Limb (tissue), 2 donors: ENCODE measurements around the gene SPOCK1.

Experiments used
- DNase-seq, 2 donors: peaks; one replicate each; pipeline ENCODE4 v3.0.0-alpha.2; 2016; ENCODE audit errors: extremely low spot score in 2 of 2

SPOCK1 gene

DNA sequence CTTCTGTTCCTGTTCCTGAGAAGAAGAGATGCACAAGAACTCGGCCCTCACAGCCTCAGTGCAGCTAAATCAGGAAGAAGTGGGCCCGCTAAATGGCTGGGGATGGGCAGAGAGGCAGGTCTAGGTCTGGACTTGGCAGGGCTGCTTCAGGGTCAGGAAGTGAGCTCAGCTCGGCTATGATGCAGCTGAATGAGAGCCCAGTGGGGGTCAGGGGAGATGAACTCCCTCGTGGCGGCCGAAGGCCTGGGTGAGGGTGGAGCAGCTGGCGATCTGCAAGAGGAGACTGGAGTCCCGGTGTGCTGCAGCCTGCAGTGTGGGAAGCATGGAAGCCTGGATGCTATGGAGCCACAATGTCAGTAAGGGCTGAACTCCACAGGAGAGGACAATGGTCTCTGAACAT is 466.2 kb downstream of the SPOCK1 start:
- DNase-seq: no peak

DNA sequence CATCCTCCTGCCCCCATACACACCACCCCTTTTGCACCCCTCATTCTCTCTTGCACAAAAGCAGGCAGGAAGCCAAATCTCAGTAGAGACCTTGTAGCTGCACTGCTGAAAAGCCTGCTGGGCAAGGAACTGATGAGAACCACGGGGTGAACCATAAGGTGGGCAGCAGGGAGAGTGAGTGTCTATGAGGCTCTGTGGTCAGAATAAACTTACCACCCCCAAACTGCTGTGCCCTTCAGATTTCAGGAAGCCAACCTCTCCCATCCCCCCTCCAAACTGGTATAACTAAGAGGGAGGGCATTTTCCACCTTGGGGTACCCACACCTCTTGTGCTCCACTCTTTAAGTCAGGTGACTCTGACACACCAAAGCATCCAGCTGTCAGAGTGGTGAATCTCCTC is 471.4 kb downstream of the SPOCK1 start:
- DNase-seq: no peak

DNA sequence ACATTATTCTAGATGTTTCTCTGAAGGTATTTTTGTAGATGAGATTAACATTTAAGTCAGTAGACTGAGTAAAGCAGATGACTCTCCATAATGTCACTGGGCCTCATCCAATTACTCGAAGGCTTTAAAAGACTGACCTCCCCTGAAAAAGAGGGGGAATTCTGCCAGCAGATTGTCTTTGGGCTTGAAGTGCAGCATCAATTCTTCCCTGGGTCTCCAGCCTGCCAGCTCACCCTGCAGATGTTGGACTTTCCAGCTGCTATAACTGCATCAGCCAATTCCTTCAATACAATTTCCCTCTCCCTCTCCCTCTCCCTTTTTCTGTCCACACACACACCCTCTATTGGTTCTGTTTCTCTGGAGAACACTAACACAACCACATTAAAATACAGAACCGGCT is 472.8 kb downstream of the SPOCK1 start:
- DNase-seq: no peak

DNA sequence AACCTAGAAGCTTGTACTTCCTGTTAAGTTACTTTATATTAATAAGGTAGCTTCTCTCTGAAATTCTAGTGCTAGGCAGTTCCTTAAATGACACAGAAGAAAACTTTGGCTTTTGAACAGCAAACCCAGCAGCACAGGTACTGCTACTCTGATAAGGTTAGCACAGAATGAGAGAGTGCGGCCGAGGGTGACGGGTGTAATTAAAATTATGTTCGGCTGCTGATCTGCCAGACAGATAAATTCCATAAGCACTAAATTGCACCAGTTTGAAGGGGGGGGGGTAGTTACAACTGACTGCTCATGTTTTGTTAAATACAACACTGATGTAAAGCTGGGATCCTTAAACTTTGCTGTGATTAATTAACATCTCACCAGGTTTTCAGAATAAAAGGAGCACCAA is 475.1 kb downstream of the SPOCK1 start:
- DNase-seq: no peak

DNA sequence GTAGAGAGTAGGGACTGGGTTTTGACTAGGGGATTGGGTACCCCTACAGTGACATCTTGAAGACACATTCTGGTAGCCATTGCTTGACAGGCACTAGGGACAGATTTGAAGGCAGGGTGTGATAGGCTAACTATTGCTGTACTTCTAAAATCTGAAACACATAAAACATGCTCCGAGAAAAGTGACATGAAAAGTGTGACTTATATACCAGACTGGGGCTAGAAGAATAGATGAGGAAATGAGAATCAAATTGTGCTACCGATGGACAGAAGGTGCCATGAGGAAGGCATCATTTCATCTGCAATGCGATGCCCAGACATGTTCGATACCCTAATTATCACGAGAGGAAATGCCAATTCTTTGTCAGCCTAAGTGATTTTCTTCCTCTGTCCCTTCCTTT is 475.8 kb downstream of the SPOCK1 start:
- no peak for DNase-seq

DNA sequence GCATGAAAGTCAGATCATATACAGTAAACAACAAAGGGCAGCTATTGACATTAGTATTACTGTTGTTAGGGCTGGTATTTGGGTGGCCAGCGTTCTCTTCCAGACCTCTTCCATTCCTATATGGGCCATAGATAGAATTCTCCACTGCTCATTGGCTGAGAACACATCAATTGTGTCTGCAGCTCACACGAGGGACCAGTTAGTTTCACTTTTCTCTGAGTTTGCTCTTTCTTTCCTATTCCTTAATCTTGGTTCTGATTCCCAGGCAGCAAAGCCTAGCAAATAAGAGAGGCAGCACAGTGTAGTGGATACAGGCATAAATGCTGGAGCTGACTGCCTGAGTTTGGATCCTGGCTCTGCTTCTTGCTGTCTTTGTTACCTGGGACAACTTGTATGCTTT is 476.4 kb downstream of the SPOCK1 start:
- no peak for DNase-seq

DNA sequence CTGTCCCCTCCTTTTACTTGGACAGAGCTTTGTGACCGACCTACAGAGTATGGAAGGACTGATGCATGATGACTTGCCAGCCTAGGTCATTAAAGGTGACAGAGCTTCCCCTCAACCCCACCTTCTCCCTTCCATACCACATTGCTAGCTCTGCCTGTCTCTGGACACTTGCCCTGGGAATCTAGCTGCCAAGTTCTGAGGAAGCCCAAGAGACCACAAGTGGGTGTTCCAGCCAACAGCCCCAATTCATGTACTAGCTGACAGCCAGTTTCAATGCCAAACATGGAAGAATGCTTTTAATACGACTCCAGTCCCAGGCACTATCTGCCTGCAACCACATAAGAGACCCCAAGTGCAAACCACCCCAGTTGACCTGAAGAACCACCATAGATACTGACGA is 477.1 kb downstream of the SPOCK1 start:
- DNase-seq: no peak

DNA sequence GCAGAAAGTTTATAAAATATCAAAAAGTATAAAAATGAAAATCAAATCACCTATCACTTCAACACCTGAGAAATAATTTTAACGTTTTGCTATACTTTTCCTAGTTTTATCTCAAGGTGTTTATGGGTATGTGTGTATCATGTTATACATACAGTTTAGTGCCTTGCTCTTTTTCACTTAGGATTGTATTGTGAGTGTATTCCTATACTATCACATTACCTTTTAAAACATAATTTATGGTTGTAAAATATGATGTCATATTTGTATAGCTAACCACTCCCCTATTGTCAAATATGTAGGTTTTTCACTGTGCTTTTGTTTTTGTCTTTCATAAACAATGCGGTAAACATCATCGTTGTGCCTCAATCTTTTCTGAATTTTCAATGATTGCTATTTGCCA is 479.9 kb downstream of the SPOCK1 start:
- no peak for DNase-seq

DNA sequence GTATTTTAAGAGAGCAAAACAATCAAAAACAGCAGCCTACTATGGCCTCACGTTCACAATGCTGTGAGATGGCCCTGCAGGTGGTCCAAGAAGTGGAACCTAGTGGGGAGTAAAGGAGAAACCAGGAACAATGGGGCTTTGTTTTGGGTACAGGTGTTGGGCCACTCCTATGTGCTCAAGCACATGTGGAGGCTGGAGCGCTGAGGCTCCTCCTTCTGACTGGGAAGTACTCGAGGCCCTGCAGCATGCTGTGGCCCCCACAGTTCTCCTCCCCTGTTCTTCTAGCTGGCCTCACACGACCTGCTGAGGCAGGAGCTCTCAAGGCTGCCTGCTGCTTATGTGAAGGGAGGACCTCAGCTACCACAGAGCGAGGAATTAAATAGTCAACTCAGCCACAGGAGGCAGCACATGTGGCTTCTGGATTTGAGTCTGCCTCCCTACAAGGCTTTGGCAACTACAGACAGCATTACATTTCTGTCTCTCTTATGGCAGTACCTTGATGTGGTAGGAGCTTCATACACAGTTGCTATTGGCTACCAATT is 482.3 kb downstream of the SPOCK1 start:
- DNase-seq: no peak

DNA sequence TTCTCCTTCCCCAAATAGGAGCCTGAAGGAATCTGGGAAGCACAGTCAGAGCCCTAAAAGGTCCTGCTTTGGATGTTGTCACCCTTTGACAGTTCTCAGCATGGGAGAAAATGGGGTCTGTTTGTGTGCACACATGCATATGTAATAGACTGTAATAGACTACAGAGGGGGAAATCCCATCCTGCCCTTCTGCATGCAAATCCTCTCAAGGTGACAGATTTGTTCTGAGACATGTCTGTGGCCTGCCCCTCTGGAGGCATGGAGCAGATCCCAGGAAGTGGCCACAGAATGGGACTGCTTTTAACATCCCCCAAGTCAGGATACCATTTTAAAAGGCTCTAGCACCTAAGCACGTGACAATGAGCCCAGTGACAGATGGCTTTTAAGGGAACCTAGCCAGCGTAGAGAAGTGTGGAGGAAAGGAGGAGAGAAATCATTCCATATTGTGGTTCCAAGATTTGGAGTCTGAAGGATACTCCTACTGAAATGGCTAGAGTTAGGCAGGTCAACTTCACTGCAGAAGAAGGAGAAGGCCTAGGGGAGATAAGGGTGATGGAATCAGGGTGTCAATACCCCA is 483.5 kb downstream of the SPOCK1 start:
- DNase-seq: no peak

DNA sequence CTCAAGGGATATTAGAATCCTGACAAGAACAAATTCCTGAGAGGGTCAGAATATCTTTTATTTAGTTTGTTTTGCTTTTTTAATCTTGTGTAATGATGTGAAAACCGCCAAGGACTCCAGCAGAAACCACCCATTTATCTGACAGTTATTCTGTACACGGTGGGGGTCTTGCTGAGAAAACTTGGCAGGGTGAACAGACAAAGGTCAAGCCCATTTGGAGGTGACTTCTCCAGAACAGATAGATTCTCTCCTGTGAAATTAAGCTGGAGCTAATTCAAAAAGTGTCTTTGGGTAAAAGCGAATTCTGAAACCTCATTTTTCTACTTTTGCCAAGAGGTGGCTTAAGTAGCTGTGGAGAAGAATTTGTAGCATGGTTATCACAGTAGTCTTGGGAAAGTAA is 484.4 kb downstream of the SPOCK1 start:
- no peak for DNase-seq

DNA sequence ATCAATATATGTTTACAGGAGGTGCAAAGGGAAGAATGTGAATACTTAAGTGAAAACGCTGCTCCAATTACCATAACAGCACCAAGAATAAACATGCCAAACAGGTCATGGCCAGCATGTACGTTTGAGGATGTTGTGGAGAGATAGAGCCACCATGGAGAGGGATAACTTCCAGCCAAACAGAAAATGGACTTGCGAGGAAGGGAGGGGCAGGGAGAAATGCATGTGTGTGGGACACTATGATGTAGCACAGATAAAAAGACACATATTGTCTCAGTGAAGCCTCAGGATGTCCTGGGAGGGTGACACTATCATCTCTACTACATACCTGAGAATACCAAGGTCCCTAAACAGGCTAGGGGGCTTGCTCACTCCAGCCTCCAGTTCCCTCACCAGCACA is 488.9 kb downstream of the SPOCK1 start:
- DNase-seq: no peak

DNA sequence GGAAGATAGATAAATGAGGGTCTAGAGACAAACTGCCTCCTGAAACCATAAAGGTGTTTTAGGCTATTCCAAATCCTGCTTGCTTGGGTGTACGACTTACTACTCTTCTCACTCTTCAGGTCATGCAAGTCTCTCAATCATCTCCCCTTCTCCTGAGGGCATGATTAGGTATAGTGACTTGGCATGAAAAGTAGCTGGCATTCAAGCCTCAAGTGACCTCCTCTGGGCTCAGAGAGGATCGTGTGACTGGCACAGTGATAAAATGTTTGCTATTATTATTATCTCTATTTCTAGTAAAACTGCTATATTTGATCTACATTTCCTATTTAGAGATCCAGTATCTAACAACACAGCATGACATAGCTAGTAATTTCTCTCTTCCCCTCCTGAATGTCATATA is 494.8 kb downstream of the SPOCK1 start:
- DNase-seq: no peak

DNA sequence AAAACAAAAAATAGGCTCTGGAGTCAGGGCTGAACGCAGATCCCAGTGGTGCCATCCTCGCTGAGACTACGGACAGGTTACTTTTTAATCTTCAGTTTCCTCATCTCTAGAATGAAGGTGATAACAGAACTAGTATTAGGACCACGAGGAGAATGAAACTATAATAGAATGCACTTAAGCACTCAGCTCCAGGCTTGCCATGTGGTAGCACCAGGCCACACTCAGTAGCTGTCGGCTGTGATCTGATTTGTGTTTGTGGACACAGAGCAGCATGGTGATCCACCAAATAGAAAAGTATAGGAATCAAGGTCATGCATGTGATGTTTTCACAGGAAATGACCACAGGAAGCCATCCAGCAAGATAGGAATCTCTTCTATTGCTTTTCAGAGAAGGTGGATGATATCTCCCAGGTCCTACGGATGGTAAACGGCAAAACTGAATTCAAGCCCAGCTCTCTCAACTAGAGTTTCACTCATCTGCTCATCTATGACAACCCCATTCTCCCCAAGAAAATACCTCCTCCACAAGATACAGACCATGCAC is 498.0 kb downstream of the SPOCK1 start:
- no peak for DNase-seq

DNA sequence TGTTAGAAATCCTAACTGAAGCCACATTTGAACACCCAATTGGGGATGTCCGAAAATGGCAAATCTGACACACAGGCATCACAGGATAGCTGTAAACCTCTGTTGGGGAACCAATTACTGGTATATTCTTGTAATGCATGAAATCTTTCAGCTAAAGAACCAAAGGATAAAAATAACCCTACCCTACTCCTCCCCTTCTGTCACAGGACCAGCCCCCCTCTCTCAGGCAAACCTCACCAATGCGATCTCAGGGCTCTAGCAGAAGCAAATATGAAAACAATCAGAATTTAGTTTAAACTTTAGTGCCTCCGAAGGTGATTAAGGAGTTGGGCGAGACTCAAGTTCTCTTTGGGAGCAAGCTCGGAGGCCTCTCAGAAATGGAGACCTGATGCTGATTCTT is 499.3 kb downstream of the SPOCK1 start:
- no peak for DNase-seq

DNA sequence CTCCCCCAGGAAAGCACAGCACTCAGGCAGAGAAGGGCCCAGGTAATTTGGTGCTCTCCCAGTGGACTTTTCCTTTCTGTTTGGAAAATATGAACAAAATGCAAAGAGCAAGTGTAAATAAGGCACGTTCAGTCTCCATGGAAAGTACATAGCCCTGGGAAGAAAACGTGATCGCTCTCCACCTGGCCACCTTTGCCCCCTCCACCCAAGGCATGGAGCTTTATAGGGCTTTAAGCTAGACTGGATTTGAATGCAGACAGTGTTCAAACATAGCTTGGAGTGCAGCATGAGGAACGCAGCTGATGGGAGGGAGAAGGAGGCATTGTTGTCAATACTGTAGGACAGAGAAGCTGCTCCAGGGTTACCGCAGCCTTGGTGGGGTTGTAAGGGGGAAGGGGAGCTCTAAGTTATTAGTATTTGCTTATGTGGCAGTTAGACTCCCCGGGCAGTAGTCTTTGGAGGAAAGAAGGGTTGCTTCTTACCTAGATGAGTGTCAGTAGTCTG is 500.2 kb downstream of the SPOCK1 start:
- no peak for DNase-seq

DNA sequence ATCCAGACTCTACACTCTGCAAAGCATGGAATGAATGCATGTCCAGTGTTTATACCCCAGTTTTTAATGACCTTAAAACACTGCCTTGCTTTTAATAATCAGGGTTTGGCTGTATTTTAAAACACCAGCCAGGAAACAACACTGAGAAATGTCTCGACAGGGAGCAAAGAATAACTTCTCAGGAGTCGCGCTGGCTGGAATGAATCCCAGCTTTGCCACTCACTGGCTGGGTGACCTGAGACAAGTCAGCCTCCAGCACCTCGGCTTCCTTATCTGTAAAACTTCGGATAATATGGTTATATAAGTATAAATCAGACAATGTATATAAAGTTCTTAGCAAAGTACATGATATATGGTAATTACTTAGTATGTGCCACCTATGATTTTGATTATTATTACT is 505.0 kb downstream of the SPOCK1 start:
- no peak for DNase-seq

DNA sequence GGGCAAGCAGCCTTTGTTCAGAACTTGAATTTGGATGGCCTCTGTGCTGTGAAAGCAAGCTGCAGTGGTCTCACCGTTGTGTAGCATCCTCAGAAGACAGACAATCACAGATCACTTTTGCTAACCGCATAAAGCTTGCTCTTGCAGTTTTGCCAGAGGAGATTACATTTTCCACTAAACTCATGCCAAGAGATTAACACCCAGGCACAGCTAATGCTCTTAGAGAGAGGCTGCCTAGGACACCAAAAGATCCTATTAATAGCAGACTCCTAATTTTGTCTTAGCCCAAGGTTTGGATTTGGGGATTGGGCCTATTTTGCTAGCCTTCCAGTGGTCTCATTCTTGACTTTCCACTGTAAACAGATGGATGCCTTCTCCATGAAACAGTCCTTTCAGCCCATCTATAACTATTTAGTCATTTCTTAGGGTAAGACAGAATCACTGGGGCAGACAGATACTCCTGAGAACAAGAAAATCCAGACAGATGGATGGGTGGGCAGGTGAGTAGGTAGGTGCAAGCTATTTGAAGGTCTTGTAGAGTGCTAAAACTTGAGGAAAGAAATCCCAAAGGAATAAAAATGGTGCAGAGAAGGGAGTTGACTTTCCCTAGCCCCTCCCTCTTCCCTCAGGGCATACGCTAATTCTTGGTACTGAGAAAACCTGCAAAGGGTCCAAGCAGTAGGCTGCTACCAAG is 506.2 kb downstream of the SPOCK1 start:
- DNase-seq: no peak

DNA sequence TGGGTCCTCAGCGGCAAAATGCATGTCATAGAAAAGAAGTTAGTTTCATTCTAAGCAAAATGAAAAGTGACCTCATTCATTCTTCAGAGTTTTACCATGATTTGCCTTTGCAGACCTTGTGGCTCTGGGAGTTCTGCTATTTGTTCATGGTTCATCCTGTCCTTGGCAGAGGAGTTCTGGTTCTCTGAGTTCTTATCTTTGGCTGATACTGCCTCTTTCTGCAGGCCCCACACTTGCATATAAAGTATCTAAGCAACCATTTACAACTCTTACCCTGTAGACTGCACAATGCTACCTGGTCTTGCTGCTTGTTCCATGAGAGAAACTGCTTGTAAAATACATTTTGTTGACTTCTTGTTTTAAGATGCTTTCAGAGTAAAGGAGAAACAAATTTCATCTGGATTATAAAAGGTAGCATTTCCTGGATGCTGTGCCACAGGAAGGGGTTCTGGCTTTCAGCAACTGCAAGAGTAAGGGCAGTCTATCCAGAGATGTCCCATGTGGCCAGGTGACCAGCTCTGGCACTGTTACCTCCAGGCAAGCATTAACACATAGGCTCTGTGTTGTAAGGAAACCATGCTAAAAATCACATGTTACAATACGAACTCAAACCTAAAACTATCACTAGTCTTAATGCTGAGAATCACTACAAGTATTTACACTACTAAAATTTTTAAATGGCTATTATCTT is 513.2 kb downstream of the SPOCK1 start:
- DNase-seq: no peak

DNA sequence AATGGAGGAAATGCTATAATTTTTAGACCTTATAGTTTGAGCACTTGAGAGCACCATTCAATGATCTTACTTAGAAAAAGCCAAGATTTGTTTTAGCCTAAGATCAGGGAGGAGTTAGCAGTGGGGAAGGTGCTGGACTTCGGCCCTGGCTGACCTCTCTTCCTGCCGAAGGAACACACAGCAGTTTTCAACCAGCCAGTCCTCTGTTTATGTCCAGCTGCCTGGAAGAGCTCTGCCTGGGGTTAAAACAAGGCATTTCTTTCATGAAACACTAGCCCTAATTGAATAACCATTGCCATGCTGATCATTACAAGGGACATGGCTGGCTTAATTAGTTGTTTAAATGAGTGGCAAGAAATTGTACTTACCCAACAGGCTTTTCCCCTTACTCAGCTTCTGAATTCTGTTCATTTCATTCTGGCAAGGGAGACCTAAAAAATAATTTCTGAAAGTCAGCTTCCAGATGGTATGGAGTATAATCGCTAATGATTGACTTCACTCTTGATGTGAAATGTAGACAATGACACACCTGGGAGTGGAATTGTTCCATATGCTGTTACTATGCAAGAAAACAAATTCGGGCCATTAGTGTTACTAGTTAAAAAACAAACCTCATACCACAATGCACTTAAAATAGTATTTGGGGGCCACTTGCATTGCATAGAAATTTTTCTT is 514.2 kb downstream of the SPOCK1 start:
- DNase-seq: no peak

DNA sequence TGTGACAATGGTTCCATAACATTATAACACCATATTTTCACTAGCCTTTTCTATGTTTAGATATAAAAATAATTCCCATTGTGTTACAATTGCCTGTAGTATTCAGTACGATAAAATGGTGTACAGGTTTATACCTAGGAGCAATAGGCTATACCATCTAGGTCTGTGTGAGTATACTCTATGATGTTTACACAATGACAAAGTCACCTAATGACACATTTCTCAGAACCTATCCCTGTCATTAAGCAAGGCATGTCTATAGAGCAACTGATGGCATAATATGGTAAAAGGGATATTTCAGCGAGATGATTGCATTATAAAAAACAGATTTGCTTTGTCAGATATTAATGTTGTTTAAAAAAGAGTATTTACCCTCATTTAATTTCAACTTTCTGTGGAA is 517.2 kb downstream of the SPOCK1 start:
- no peak for DNase-seq

DNA sequence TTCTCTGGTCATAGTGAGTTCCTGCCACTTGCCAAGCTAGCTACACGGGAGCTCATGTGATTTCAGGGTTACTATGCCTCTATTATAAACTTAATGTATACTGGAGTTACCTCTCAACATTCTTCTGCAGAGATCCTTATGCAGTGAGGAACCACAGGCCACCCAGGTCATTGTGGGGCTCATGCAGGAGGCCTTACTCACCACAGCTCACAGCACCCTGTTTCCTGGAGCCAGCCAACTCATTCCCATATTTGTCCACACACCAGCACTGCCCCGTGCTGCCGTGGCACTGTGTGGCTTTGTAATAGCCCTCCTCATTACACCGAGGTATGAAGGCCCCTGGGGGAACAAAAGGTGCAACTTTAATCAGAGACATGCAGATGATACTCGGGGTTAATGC is 520.0 kb downstream of the SPOCK1 start:
- no peak for DNase-seq
